Stimulated activated CD4-positive, alpha-beta T cell treated with anti-CD3 and anti-CD28 coated beads, Interleukin-2, amount 100 ng/mL, for 48 hours (primary cell): ENCODE results near the gene FGFR2.
"Not testable (repeated sequence)": the region's sequence is repeated elsewhere in the genome, so short reads cannot be mapped to it uniquely, and the experiment has no call there.

ENCODE experiments used
- DNase-seq, 2 donors: peaks; one replicate each; pipeline ENCODE4 v3.0.0-alpha.2; 2020

FGFR2 gene

GRCh38 chr10:121583857-121584256 lies 14.4 kb downstream of the FGFR2 start:
- DNase-seq, result no peak

- DNase-seq, result no peak
These were observed 15.0 kb downstream of the FGFR2 start for GRCh38 chr10:121583258-121583657.

- no peak for DNase-seq
These were observed 17.7 kb downstream of the FGFR2 start for GRCh38 chr10:121580276-121581116.

DNA sequence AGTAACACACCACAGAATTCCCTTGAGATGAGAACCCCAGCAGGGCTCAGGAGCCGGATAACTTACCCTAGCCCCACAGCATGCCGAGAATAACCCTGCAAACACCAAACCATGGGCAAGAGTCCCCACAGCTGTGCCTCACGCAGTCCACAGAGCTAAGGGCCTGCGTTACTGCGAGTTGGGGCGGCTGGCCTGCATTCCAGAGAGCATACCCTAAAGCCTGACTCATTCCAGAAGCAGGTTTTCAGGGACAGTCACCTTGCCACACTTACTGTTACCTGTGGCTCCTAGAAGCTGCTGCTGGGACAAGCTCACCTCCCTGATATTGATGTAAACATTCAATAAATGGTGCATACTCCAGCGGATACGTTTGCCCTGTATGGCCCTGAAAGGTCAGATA lies 18.6 kb downstream of the FGFR2 start:
- no peak for DNase-seq

- no peak for DNase-seq
These were observed 19.3 kb downstream of the FGFR2 start for GRCh38 chr10:121578965-121579364.

DNA sequence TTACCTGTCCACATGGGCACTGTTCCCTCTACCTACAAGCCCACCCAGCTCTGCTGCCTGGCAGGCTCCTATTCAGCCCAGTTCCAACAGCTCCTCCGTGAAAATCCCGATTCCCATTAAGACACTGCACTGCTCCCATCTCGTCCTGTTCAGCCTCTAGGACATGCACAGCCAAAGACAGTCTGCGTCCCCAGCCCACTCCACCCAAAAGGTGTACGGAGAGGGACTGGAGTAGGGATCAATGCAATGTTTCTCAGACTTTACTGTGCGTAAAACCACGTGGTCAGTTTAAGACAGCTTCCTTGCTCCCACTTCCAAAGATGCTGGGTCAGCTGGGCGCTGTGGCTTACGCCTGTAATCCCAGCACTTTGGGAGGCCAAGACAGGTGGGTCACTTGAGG lies 19.9 kb downstream of the FGFR2 start:
- DNase-seq, result no peak

- no peak for DNase-seq
These were observed 20.7 kb downstream of the FGFR2 start for GRCh38 chr10:121577568-121577967.

- no peak for DNase-seq
These were observed 22.1 kb downstream of the FGFR2 start for GRCh38 chr10:121576139-121576538.

DNA sequence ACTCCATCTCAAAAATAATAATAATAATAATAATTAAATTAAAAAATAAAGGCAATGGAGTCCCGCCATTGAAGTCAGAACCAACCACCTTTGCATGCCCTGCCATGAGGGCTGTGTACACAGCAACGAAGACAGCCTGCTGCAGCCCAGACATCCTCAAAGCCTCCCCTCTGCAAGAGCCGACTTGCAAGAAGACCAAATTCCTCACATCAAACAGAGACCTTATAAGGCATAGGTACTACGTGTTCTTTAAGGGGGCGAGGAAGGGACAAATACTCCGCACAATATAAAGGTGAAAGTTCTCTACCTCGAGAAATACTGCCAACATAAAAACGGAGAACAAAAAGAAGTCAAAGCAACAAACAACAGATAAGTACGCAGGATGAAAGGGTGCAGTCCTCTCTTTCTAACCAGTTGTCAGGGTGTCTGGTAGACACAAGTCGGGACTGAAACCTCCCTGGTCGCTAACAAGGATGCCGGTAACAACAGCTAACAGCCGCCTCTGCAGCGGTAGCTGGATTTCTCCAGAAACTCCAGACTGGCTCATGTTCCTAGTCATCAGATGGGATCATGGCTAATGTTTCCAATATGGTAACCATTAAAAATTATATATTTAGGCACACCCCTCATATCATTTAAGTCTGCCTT lies 23.6 kb downstream of the FGFR2 start:
- DNase-seq, result no peak

DNA sequence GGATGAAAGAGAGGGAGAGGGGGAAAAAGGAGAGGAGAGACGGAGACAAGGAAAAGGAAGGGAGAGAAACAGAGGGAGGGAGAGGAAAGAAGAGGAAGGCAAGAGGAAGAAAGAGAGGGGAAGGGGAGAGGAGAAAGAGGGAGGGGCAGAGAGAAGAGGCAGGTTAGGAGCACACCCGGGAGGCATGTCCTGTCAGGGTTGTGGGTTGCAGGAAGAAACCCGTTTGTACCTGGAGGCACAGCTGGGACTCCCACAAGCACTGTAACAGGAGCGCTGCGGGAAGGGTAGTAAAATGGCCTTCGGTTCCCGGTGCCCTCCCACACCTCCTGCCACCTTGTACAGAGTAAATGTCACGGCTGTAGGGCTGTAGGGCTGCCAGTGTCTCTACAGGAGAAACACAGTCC lies 24.7 kb downstream of the FGFR2 start:
- no peak for DNase-seq

- no peak for DNase-seq
These were observed 25.2 kb downstream of the FGFR2 start for GRCh38 chr10:121572859-121573537.

- DNase-seq, result no peak
These were observed 27.9 kb downstream of the FGFR2 start for GRCh38 chr10:121570315-121570714.

- DNase-seq, result no peak
These were observed 30.0 kb downstream of the FGFR2 start for GRCh38 chr10:121568275-121568674.

- DNase-seq, result no peak
These were observed 30.7 kb downstream of the FGFR2 start for GRCh38 chr10:121567569-121567968.

GRCh38 chr10:121566755-121567154 lies 31.5 kb downstream of the FGFR2 start:
- no peak for DNase-seq

- DNase-seq, result no peak
These were observed 38.8 kb downstream of the FGFR2 start for GRCh38 chr10:121559326-121560026.

- DNase-seq, result no peak
These were observed 40.0 kb downstream of the FGFR2 start for GRCh38 chr10:121558238-121558637.

DNA sequence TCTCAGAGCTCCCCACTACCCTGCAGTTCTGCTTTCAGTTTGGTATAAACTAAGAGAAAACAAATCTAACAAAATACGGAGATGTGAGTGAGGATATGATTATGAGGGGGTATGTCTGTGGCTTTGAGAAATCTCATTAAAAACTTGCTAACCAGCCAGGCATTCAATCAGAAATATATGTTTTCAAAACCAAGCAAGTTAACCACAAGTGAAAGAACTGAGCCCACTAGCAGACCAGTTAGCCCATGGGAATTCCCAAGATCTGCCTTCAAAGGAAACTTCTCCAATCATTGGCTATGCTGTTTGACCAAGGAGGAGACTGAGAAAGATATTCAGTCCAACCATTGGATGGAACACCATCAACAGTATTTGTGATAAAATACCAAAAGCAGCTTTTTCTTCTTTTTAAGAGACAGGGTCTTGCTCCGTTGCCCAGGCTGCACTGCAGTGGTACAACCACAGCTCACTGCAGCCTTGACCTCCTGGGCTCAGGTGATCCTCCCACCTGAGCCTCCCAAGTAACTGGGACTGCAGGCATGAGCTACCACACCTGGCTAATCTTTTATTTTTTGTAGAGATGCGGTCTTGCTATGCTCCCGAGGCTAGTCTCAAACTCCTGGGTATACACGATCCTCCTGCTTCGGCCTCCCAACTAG lies 41.2 kb downstream of the FGFR2 start:
- no peak for DNase-seq

GRCh38 chr10:121556455-121556854 lies 41.8 kb downstream of the FGFR2 start:
- no peak for DNase-seq

DNA sequence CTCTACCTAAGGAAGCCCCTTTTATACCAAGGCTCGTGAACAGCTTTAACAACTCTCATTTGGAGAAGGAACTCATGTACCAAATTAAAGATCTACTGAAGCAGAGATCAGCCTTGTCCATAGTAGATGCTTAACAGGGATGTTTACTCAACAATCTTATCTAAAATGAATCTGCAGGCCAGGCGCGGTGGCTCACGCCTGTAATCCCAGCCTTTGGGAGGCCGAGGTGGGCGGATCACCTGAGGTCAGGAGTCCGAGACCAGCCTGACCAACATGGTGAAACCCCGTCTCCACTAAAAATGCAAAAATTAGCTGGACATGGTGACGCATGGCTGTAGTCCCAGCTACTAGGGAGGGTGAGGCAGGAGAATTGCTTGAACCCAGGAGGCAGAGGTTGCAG lies 43.3 kb downstream of the FGFR2 start:
- not testable (repeated sequence) for DNase-seq

DNA sequence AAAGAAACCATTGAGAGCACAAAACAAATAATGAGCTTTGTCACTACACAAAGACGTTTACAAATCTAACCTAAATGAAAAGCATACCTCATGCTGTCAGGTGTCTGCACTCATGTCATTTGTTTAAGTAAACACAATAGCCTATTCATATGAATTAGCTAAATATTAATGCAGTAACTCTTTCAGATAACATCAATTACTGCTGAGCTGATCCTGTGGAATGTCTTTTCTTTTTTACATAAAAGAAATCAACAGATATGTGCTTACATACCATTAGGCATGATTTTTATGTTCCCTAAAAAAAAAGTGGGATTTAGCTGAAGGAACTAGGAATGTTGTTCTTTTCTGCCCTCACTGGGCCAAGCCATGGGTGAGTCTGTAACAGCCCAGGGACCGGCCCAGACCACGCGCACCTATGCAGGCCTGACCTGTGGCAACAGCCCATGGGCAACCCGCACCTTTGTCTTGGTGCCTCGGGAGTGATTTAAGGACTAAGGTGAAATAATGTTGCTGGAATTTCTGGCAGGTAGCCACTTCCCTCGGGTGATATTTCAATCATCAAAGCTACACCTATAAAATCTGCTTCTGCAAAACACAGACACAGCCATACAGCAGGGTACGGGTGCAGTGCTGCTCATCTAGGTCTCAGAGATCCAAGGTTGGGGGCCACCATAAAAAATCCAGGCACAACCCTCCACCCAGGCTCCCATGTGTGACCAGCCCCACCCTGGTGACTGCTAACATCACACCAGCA lies 44.6 kb downstream of the FGFR2 start:
- no peak for DNase-seq

DNA sequence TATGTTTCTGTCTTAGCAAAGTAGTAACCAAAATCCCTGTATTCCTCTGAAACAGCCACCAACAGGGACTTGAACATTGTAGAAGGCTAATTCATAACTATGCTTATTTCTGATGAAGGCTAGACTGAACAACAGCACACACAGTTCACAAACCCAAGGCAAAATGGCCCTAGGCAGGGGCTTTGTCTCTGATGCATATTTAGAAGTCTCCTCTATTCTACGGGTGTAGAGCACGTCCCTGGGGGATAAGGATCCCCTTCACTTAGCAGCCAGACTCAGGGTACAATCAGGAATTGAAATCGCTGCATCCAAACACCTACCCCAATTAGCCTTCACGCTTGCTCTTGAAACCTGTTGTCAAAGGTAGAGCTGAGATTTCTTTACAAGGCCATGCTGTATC lies 45.5 kb downstream of the FGFR2 start:
- no peak for DNase-seq
